H1 (cell line): Measurements from ENCODE around the gene FNDC10. TPM values are rescaled to one million over a fixed set of nuclear protein-coding genes. Genes with fewer than 3 reads are reported as not detected.

Source experiments
- CTCF ChIA-PET: fragments of 300-600 bp; sonication (Branson Sonifier 250); formaldehyde crosslinking; loops from one replicate; lab custom pipeline; 2021; ENCODE audit not compliant: partially characterized antibody; lab: Charles Lee
- POLR2A ChIA-PET: fragments of 300-600 bp; sonication (Branson Sonifier 250); formaldehyde crosslinking; loops from one replicate; lab custom pipeline; 2021; ENCODE audit warnings: inconsistent platforms; ENCODE audit not compliant: partially characterized antibody; lab: Charles Lee
- DNase-seq, 2 experiments: peaks; one replicate each; pipeline versions ENCODE4 v3.0.0 to v3.0.0-alpha.2; 2010 to 2022; ENCODE audit warnings: low spot score in 2 of 2, low read depth in 1 of 2, mixed read lengths in 1 of 2
- FAIRE-seq: peaks from 2 replicates; lab custom pipeline; 2011; peaks lifted over from hg19 to GRCh38; lab: Jason Lieb, UNC
- H2AFZ ChIP-seq: 2 replicates; pipeline ENCODE4 v1.8.1; 2012; ENCODE audit warnings: low read length, inconsistent platforms
- H2AK5ac ChIP-seq: 2 replicates; pipeline ENCODE4 v1.6.1; 2013; ENCODE audit warnings: low read depth, low read length
- H2BK120ac ChIP-seq: replicated peaks from 2 replicates; pipeline ENCODE3; 2013; ENCODE audit warnings: low read depth, low read length, inconsistent platforms
- H2BK12ac ChIP-seq: 2 replicates; pipeline ENCODE4 v1.6.1; 2013; ENCODE audit warnings: low read depth, low read length
- H2BK15ac ChIP-seq: 2 replicates; pipeline ENCODE4 v1.6.1; 2013; ENCODE audit warnings: low read length
- H2BK20ac ChIP-seq: 2 replicates; pipeline ENCODE4 v1.6.1; 2013; ENCODE audit warnings: low read length
- H2BK5ac ChIP-seq: 2 replicates; pipeline ENCODE4 v1.6.1; 2013; ENCODE audit warnings: low read depth, low read length
- H3K14ac ChIP-seq: 2 replicates; pipeline ENCODE4 v1.6.1; 2013; ENCODE audit warnings: inconsistent platforms; ENCODE audit not compliant: insufficient read length
- H3K18ac ChIP-seq: 2 replicates; pipeline ENCODE4 v1.6.1; 2013; ENCODE audit warnings: low read length; ENCODE audit errors: extremely low read depth
- H3K23ac ChIP-seq: 2 replicates; pipeline ENCODE4 v1.6.1; 2013; ENCODE audit warnings: inconsistent platforms; ENCODE audit not compliant: insufficient read length
- H3K23me2 ChIP-seq: 2 replicates; pipeline ENCODE4 v1.6.1; 2013; ENCODE audit warnings: low read depth, low read length
- H3K27ac ChIP-seq: 2 replicates; pipeline ENCODE4 v1.6.1; 2011; ENCODE audit warnings: low read depth, low read length, inconsistent platforms
- H3K27me3 ChIP-seq, 4 experiments: replicated peaks in 1 of 4; 1 replicate in 1 of 4; 2 replicates in 3 of 4; pipeline versions ENCODE4 v1.6.1 to v1.8.1; 2011 to 2013; ENCODE audit warnings: low read length in 3 of 4, mild to moderate bottlenecking in 3 of 4, inconsistent platforms in 2 of 4, mixed read lengths in 2 of 4, moderate library complexity in 1 of 4; ENCODE audit not compliant: control insufficient read depth in 3 of 4, insufficient read depth in 3 of 4; ENCODE audit errors: extremely low read depth in 1 of 4
- H3K36me3 ChIP-seq, 4 experiments: 2 replicates each; pipeline versions ENCODE4 v1.6.1 to v1.8.1; 2011 to 2013; ENCODE audit warnings: mild to moderate bottlenecking in 4 of 4, low read length in 3 of 4, moderate library complexity in 2 of 4, control low read depth in 1 of 4, inconsistent platforms in 1 of 4; ENCODE audit not compliant: insufficient read depth in 4 of 4, control insufficient read depth in 2 of 4
- H3K4ac ChIP-seq: replicated peaks from 2 replicates; pipeline ENCODE3; 2013; ENCODE audit warnings: low read length, low read depth, mixed read lengths, inconsistent platforms; ENCODE audit not compliant: insufficient read length
- H3K4me1 ChIP-seq, 4 experiments: replicated peaks in 1 of 4; 1 replicate in 1 of 4; 2 replicates in 3 of 4; pipeline versions ENCODE4 v1.6.1 to v1.8.1; 2011 to 2013; ENCODE audit warnings: low read length in 3 of 4, inconsistent platforms in 2 of 4, mixed read lengths in 1 of 4; ENCODE audit not compliant: insufficient read depth in 4 of 4, control insufficient read depth in 3 of 4
- H3K4me2 ChIP-seq, 2 experiments: 2 replicates each; pipeline versions ENCODE4 v1.6.1 to v1.8.1; 2011 to 2013; ENCODE audit warnings: low read depth in 2 of 2, low read length in 2 of 2, control low read depth in 1 of 2, inconsistent platforms in 1 of 2, mild to moderate bottlenecking in 1 of 2; ENCODE audit not compliant: insufficient read depth in 1 of 2
- H3K4me3 ChIP-seq, 4 experiments: fragments of 200-600, 300-600 bp in 1 of 4; sonication (generic), shearing (Covaris generic), sonication (Bioruptor Twin) in 1 of 4; 2 replicates each; pipeline versions ENCODE4 v1.5.1 to v1.8.1; 2011 to 2016; ENCODE audit warnings: low read length in 4 of 4, low read depth in 3 of 4, control low read depth in 2 of 4, inconsistent platforms in 2 of 4, mild to moderate bottlenecking in 2 of 4, mixed read lengths in 1 of 4, moderate library complexity in 1 of 4; ENCODE audit not compliant: insufficient read depth in 2 of 4; ENCODE audit errors: extremely low read depth in 1 of 4
- H3K56ac ChIP-seq: replicated peaks from 2 replicates; pipeline ENCODE3; 2013; ENCODE audit warnings: low read depth, mild to moderate bottlenecking, mixed read lengths, low read length, inconsistent platforms; ENCODE audit not compliant: insufficient read length
- H3K79me1 ChIP-seq: 2 replicates; pipeline ENCODE4 v1.6.1; 2013; ENCODE audit warnings: low read depth, low read length, control low read depth
- H3K79me2 ChIP-seq, 2 experiments: 2 replicates each; pipeline versions ENCODE4 v1.6.1 to v1.8.1; 2012 to 2013; ENCODE audit warnings: low read length in 2 of 2, mild to moderate bottlenecking in 2 of 2, inconsistent platforms in 1 of 2; ENCODE audit not compliant: insufficient read depth in 2 of 2, control insufficient read depth in 1 of 2
- H3K9ac ChIP-seq, 4 experiments: replicated peaks in 1 of 4; 1 replicate in 1 of 4; 2 replicates in 3 of 4; pipeline versions ENCODE4 v1.6.1 to v1.8.1; 2011 to 2013; ENCODE audit warnings: low read depth in 3 of 4, low read length in 3 of 4, control low read depth in 2 of 4, mild to moderate bottlenecking in 2 of 4, moderate library complexity in 2 of 4, inconsistent platforms in 1 of 4; ENCODE audit errors: extremely low read depth in 1 of 4
- H3K9me3 ChIP-seq, 2 experiments: 2 replicates each; pipeline versions ENCODE4 v1.6.1 to v1.8.1; 2012 to 2013; ENCODE audit warnings: mild to moderate bottlenecking in 2 of 2, moderate library complexity in 2 of 2, control low read depth in 1 of 2, inconsistent platforms in 1 of 2, low read depth in 1 of 2, low read length in 1 of 2, mixed read lengths in 1 of 2; ENCODE audit not compliant: insufficient read depth in 2 of 2
- H4K20me1 ChIP-seq, 2 experiments: replicated peaks in 1 of 2; 2 replicates each; pipeline versions ENCODE3 to v1.8.1; 2011 to 2013; ENCODE audit warnings: inconsistent platforms in 2 of 2, low read length in 2 of 2, mild to moderate bottlenecking in 1 of 2; ENCODE audit not compliant: insufficient read depth in 2 of 2, control insufficient read depth in 1 of 2
- H4K5ac ChIP-seq: 2 replicates; pipeline ENCODE4 v1.6.1; 2013; ENCODE audit warnings: low read length, low read depth, mixed read lengths, inconsistent platforms; ENCODE audit not compliant: insufficient read length
- H4K8ac ChIP-seq: 2 replicates; pipeline ENCODE4 v1.8.0; 2013; ENCODE audit warnings: mild to moderate bottlenecking, moderate library complexity, low read length, inconsistent platforms; ENCODE audit not compliant: insufficient read depth; ENCODE audit errors: extremely low read depth
- H4K91ac ChIP-seq: replicated peaks from 2 replicates; pipeline ENCODE3; 2013; ENCODE audit warnings: low read length, mixed read lengths, inconsistent platforms; ENCODE audit not compliant: insufficient read length
- BACH1 ChIP-seq: IDR thresholded peaks from 2 replicates; pipeline ENCODE4 v1.6.1; 2012; ENCODE audit warnings: low read length, improper control_type of control experiment
- BCL11A ChIP-seq, 2 experiments: IDR thresholded peaks; one replicate each; pipeline ENCODE4 v1.6.1; 2011; ENCODE audit warnings: low read depth in 2 of 2, low read length in 2 of 2, mild to moderate bottlenecking in 2 of 2
- EZH2 ChIP-seq: fragments of 200-600 bp; sonication (generic); IDR thresholded peaks from 2 replicates; pipeline ENCODE4 v1.7.1; 2012; ENCODE audit warnings: low read depth, mild to moderate bottlenecking, moderate library complexity, low read length, inconsistent platforms; ENCODE audit not compliant: severe bottlenecking
- HDAC2 ChIP-seq, 2 experiments: fragments of 300-600 bp in 1 of 2; sonication (generic) in 1 of 2; IDR thresholded peaks; 2 replicates each; pipeline ENCODE4 v1.6.1; 2011 to 2012; ENCODE audit warnings: low read depth in 2 of 2, low read length in 2 of 2, mild to moderate bottlenecking in 2 of 2, moderate library complexity in 2 of 2, borderline replicate concordance in 1 of 2, inconsistent platforms in 1 of 2
- JUN ChIP-seq: IDR thresholded peaks from 2 replicates; pipeline ENCODE4 v1.6.1; 2011; ENCODE audit warnings: low read depth, mild to moderate bottlenecking, improper control_type of control experiment, low read length
- KDM5A ChIP-seq: fragments of 200-600 bp; IDR thresholded peaks from 2 replicates; pipeline ENCODE4 v1.7.1; 2012; ENCODE audit warnings: mild to moderate bottlenecking, low read length, inconsistent platforms, mixed read lengths
- POLR2A ChIP-seq, 2 experiments: IDR thresholded peaks; 1 replicate in 1 of 2; 2 replicates in 1 of 2; pipeline ENCODE4 v1.6.1; 2011; ENCODE audit warnings: low read depth in 2 of 2, low read length in 2 of 2, mild to moderate bottlenecking in 2 of 2; ENCODE audit errors: control extremely low read depth in 1 of 2
- SIN3A ChIP-seq, 2 experiments: IDR thresholded peaks in 1 of 2; conservative IDR thresholded peaks in 1 of 2; 2 replicates each; pipeline ENCODE4 v1.6.1; 2011 to 2012; ENCODE audit warnings: low read length in 2 of 2, improper control_type of control experiment in 1 of 2, low read depth in 1 of 2, mild to moderate bottlenecking in 1 of 2
- SP4 ChIP-seq: IDR thresholded peaks from 2 replicates; pipeline ENCODE4 v1.6.1; 2012; ENCODE audit warnings: low read length, inconsistent platforms
- WGBS, 2 experiments: shearing (Covaris generic) in 1 of 2; methylation state at CpG; one replicate each; pipeline versions ENCODE4 v1.1.6 to v1.1.7; 2013 to 2015; ENCODE audit warnings: low lambda C conversion rate in 2 of 2, mixed read lengths in 2 of 2, inconsistent platforms in 1 of 2, low coverage in 1 of 2, missing lambda C conversion rate in 1 of 2; ENCODE audit not compliant: insufficient replicate concordance in 2 of 2, insufficient coverage in 1 of 2, insufficient read length in 1 of 2; ENCODE audit errors: extremely low coverage in 1 of 2, missing lambda C conversion rate in 1 of 2; 5-methylcytosine and 5-hydroxymethylcytosine counted together
- polyA plus RNA-seq, 7 experiments: library from polyadenylated mRNA; depleted of rRNA in 3 of 7; stranded (reverse) in 5 of 7; unstranded in 2 of 7; fragments of >200 nt in 5 of 7; fragments of 200-250 nt in 2 of 7; gene quantifications; 1 replicate in 5 of 7; 2 replicates in 1 of 7; 4 replicates in 1 of 7; pipeline versions ENCODE4 v1.2.1 to v1.2.3, GENCODE V29; 2011 to 2013; ENCODE audit warnings: missing spikeins in 2 of 7, mixed read lengths in 2 of 7
- total RNA-seq: library from RNA; stranded (reverse); fragmentation: NEBNext Ultra II Directional; extraction: Animal tissue kit (Norgen Biotek cat#: 25700); gene quantifications from 2 replicates; pipeline ENCODE4 v1.2.1, GENCODE V29; 2021

The FNDC10 gene
- total and polyA plus RNA-seq, 2 of the 8 experiments (the other 6 are each of a cell fraction or from before 2014, with no cell fraction given) = 19.0 to 21.8 TPM

- Histone ChIP-seq H4K5ac (no peak overlapping the region), H3K23me2 (peaks cover 16% of the 10 kb centered on the region; the same call in 1 of the 2 replicates), H4K20me1 (peaks cover 2 to 6% of the 10 kb centered on the region in 2 experiments), H3K14ac (no peak overlapping the region), H2AK5ac (no peak overlapping the region), H2BK20ac (no peak overlapping the region), H2BK120ac (no peak overlapping the region), H3K36me3 (no peaks in the 10 kb centered on the region), H2BK12ac (no peak overlapping the region), H3K4me3 (peak overlapping the region in 2 of 4 experiments; percentile 47 to 75; a peak in 3 of 8 replicates), H3K9ac (no peak overlapping the region), H3K27ac (no peak overlapping the region), H3K23ac (no peak overlapping the region), H3K79me1 (no peaks in the 10 kb centered on the region), H2BK15ac (no peak overlapping the region; the same call in 1 of the 2 replicates), H2BK5ac (no peak overlapping the region), H3K4me2 (peak overlapping the region; percentile 69 to 98), H3K79me2 (no peaks in the 10 kb centered on the region), H3K4ac (no peak overlapping the region), H4K8ac (peak overlapping the region; percentile 79), H3K9me3 (no peaks in the 10 kb centered on the region), H3K56ac (no peak overlapping the region), H4K91ac (no peak overlapping the region), H3K18ac (no peak overlapping the region), H2AFZ (no peak overlapping the region), H3K4me1 (peaks cover 0 to 24% (median 18%) of the 10 kb centered on the region in 4 experiments; a peak in 6 of 7 replicates), H3K27me3 (peaks cover 13 to 41% (median 34%) of the 10 kb centered on the region in 4 experiments)
- CTCF ChIA-PET = interaction anchor here (0.6 to 1.8 kb wide), 3 partner anchors 15 to 229 kb away, joined by 3 to 4 read pairs (median 3); no protein-coding TSS in a partner anchor
- DNase-seq = no peak
- POLR2A ChIA-PET = interaction anchor here (0.9 to 2.5 kb wide), 2 partner anchors 14 to 29 kb away, joined by 3 to 14 read pairs; partner anchors contain the start of gene MIB2
- FAIRE-seq = no peak
- TF ChIP-seq BACH1 (no peak), SP4 (no peak), EZH2 (no peak), BCL11A (IDR thresholded peaks at IDR 0.05; ENCODE audit: low read depth in 2 of 2, low read length in 2 of 2) (no peak), POLR2A (IDR thresholded peaks at IDR 0.05; ENCODE audit: control extremely low read depth in 1 of 2, low read depth in 2 of 2, low read length in 2 of 2) (no peak), HDAC2 (IDR thresholded peaks at IDR 0.05; ENCODE audit: borderline replicate concordance in 1 of 2, low read depth in 2 of 2, low read length in 2 of 2) (no peak), KDM5A (no peak), JUN (no peak), SIN3A (conservative IDR thresholded peaks at IDR 0.05 in 1 of 2, IDR thresholded peaks at IDR 0.05 in 1 of 2; ENCODE audit: low read depth in 1 of 2, low read length in 2 of 2) (no peak)
- 73% methylated on average over 21 of the region's 22 CpGs; no CpG with 5 or more reads in 1 of the 2 experiments for WGBS, 2 experiments
Measured at GRCh38 chr1:1600861-1601563, 1.1 kb upstream of the FNDC10 start.
